HEK293 (cell line): Measurements from ENCODE around the gene ZNF48.

ENCODE experiments used
- CTCF ChIA-PET: fragments of 350-600 bp; formaldehyde crosslinking; extraction: SDS; loops from one replicate; lab custom pipeline; 2021; ENCODE audit warnings: antibody characterized with exemption; lab: Yijun Ruan, JAX
- POLR2A ChIA-PET: fragments of 300-600 bp; formaldehyde crosslinking; extraction: SDS; loops from one replicate; lab custom pipeline; 2020; ENCODE audit warnings: antibody characterized with exemption, inconsistent platforms; lab: Yijun Ruan, JAX
- H3K27ac ChIP-seq: fragments of 200-500 bp; sonication (Bioruptor generic); 2 replicates; pipeline ENCODE4 v1.5.1; 2014; ENCODE audit warnings: low read depth, low read length, control low read depth, inconsistent platforms; ENCODE audit errors: extremely low read depth
- H3K36me3 ChIP-seq, 2 experiments: fragments of 200-500 bp in 1 of 2; sonication (Bioruptor generic) in 1 of 2; 1 replicate in 1 of 2; 2 replicates in 1 of 2; pipeline ENCODE4 v1.5.1; 2014 to 2017; ENCODE audit warnings: inconsistent platforms in 2 of 2, low read length in 2 of 2; ENCODE audit not compliant: control insufficient read depth in 2 of 2, insufficient read depth in 1 of 2
- H3K4me1 ChIP-seq: fragments of 200-500 bp; sonication (Bioruptor generic); 2 replicates; pipeline ENCODE4 v1.5.1; 2014; ENCODE audit warnings: mild to moderate bottlenecking, low read length, inconsistent platforms; ENCODE audit not compliant: control insufficient read depth, insufficient read depth
- H3K4me3 ChIP-seq: 2 replicates; pipeline ENCODE4 v1.5.1; 2011; ENCODE audit warnings: low read depth, mild to moderate bottlenecking, control low read depth, low read length, moderate library complexity
- H3K9me3 ChIP-seq: fragments of 200-500 bp; sonication (Bioruptor generic); 2 replicates; pipeline ENCODE4 v1.5.1; 2014; ENCODE audit warnings: low read depth, low read length, inconsistent platforms; ENCODE audit not compliant: control insufficient read depth, insufficient read depth
- EGR2 ChIP-seq: fragments of 450-650 bp; formaldehyde crosslinking; IDR thresholded peaks from 2 replicates; pipeline ENCODE4 v1.5.1; 2016; ENCODE audit warnings: low read depth, missing biosample characterization, missing genetic modification characterization
- HOXD13 ChIP-seq: sonication (generic); formaldehyde crosslinking; IDR thresholded peaks from 2 replicates; pipeline ENCODE4 v1.8.0; 2022; ENCODE audit warnings: missing genetic modification reagents, borderline replicate concordance
- MYNN ChIP-seq: fragments of 450-650 bp; formaldehyde crosslinking; IDR thresholded peaks from 2 replicates; pipeline ENCODE4 v1.5.1; 2016; ENCODE audit warnings: missing biosample characterization, missing genetic modification characterization, borderline replicate concordance
- OVOL3 ChIP-seq: fragments of 450-650 bp; formaldehyde crosslinking; IDR thresholded peaks from 2 replicates; pipeline ENCODE4 v1.5.1; 2016; ENCODE audit warnings: missing biosample characterization, missing genetic modification characterization
- TRIM28 ChIP-seq: IDR thresholded peaks from 2 replicates; pipeline ENCODE4 v1.6.1; 2011; ENCODE audit warnings: low read length, control low read depth, borderline replicate concordance
- ZBTB20 ChIP-seq: fragments of 450-650 bp; formaldehyde crosslinking; IDR thresholded peaks from 2 replicates; pipeline ENCODE4 v1.5.1; 2016; ENCODE audit warnings: missing biosample characterization, missing genetic modification characterization
- ZFP37 ChIP-seq: fragments of 450-650 bp; formaldehyde crosslinking; IDR thresholded peaks from 2 replicates; pipeline ENCODE4 v1.5.1; 2016; ENCODE audit warnings: missing biosample characterization, missing genetic modification characterization
- ZNF175 ChIP-seq: fragments of 450-650 bp; formaldehyde crosslinking; IDR thresholded peaks from 2 replicates; pipeline ENCODE4 v1.5.1; 2016; ENCODE audit warnings: missing biosample characterization, missing genetic modification characterization
- ZNF302 ChIP-seq: fragments of 450-650 bp; formaldehyde crosslinking; IDR thresholded peaks from 2 replicates; pipeline ENCODE4 v1.5.1; 2016; ENCODE audit warnings: missing biosample characterization, missing genetic modification characterization, low read depth
- ZNF600 ChIP-seq: fragments of 450-650 bp; formaldehyde crosslinking; IDR thresholded peaks from 2 replicates; pipeline ENCODE4 v1.5.1; 2016; ENCODE audit warnings: missing biosample characterization, missing genetic modification characterization
- ZNF777 ChIP-seq: fragments of 450-650 bp; formaldehyde crosslinking; IDR thresholded peaks from 2 replicates; pipeline ENCODE4 v1.5.1; 2017; ENCODE audit warnings: missing biosample characterization, missing genetic modification characterization, borderline replicate concordance
- TF ChIP-seq, protein P1 (sequence below): fragments of 450-650 bp; formaldehyde crosslinking; IDR thresholded peaks from 2 replicates; pipeline ENCODE4 v1.5.1; 2016; ENCODE audit warnings: missing biosample characterization, missing genetic modification characterization
- TF ChIP-seq, protein P2 (sequence below): fragments of 450-650 bp; formaldehyde crosslinking; conservative IDR thresholded peaks from 2 replicates; pipeline ENCODE4 v1.5.1; 2016; ENCODE audit warnings: low read depth, missing biosample characterization, missing genetic modification characterization
- TF ChIP-seq, protein P3 (sequence below): fragments of 450-650 bp; formaldehyde crosslinking; IDR thresholded peaks from 2 replicates; pipeline ENCODE4 v1.5.1; 2017; ENCODE audit warnings: missing biosample characterization, missing genetic modification characterization
- TF ChIP-seq, protein P4 (sequence below): fragments of 450-650 bp; formaldehyde crosslinking; IDR thresholded peaks from 2 replicates; pipeline ENCODE4 v1.5.1; 2016; ENCODE audit warnings: missing biosample characterization, missing genetic modification characterization, low read depth
- TF ChIP-seq, protein P5 (sequence below): fragments of 450-650 bp; formaldehyde crosslinking; IDR thresholded peaks from 2 replicates; pipeline ENCODE4 v1.5.1; 2016; ENCODE audit warnings: missing biosample characterization, missing genetic modification characterization
- TF ChIP-seq, protein P6 (sequence below): fragments of 450-650 bp; formaldehyde crosslinking; IDR thresholded peaks from 2 replicates; pipeline ENCODE4 v1.5.0; 2017; ENCODE audit warnings: missing biosample characterization, missing genetic modification characterization, borderline replicate concordance
- TF ChIP-seq, protein P7 (sequence below): fragments of 450-650 bp; formaldehyde crosslinking; IDR thresholded peaks from 2 replicates; pipeline ENCODE4 v1.5.1; 2016; ENCODE audit warnings: missing biosample characterization, missing genetic modification characterization

ZNF48 gene

DNA sequence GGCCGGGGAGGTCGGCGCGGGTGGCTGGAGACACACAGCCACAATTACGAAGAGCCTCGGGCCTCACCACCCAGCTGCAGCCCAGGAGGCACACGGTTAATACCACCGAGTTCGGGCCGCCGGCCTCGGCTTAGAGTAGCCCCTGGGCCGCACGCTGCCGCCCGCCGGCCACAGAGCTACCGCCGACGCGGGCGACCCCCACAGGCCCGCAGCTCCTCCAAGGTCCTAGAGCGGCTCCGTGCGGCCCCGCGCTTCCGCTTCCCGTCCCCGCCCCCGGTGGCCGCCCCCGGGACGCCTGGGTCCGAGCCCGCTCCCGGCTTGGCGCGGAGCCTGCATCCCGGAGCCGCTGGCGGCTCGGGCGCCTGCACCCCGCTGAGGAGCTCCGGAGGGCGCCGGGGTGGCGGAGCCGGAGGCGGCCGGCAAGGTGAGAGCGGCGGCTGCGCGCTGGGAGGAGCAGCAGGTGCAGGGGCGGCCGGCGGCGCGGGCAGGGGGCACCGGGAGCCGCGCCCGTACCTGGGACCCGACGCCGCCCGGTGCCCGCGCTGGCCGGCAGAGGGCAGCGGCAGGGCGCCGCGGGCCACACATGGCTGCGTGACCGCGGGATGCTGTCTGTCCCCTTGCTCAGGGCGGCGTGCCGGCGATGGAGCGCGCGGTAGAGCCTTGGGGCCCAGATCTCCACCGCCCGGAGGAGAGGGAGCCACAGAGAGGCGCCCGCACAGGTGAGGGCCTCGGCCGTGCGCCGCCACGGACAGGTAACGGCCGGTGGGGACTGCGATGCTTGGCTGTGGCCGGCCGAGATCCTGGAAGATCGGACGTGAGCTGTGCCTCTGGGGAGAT lies at the start of gene ZNF48:
Gene ZNF48 (plus strand): TSS at position 266 of the 837 bp plus-strand sequence. CDS start 375 bp downstream, at position 641.
- POLR2A ChIA-PET, result interaction anchor here (0.9 to 3.2 kb wide), 16 partner anchors 9 to 330 kb away, joined by 3 to 44 read pairs (median 5); partner anchors contain the start of genes ALDOA, CD2BP2, DCTPP1 and SEPTIN1
- Histone ChIP-seq H3K27ac (peak within 1 kb of the TSS; percentile 84), H3K36me3 (peaks cover 0 to 27% of the 10 kb centered on the region in 2 experiments; a peak in 2 of 3 replicates), H3K4me1 (peaks cover 16% of the 10 kb centered on the region), H3K4me3 (peak within 1 kb of the TSS; percentile 71), H3K9me3 (no peaks in the 10 kb centered on the region)
- CTCF ChIA-PET, result interaction anchor here (0.5 to 3.3 kb wide), 13 partner anchors 12 to 271 kb away, joined by 3 to 27 read pairs (median 5); partner anchors contain the start of genes DCTPP1, TBC1D10B, ZNF688 and ZNF771
- TF ChIP-seq, protein P1, sequence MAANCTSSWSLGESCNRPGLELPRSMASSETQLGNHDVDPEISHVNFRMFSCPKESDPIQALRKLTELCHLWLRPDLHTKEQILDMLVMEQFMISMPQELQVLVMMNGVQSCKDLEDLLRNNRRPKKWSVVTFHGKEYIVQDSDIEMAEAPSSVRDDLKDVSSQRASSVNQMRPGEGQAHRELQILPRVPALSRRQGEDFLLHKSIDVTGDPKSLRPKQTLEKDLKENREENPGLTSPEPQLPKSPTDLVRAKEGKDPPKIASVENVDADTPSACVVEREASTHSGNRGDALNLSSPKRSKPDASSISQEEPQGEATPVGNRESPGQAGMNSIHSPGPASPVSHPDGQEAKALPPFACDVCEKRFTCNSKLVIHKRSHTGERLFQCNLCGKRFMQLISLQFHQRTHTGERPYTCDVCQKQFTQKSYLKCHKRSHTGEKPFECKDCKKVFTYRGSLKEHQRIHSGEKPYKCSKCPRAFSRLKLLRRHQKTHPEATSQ (tag by site-specific recombination), result peak; percentile 80
- TF ChIP-seq, protein P2, sequence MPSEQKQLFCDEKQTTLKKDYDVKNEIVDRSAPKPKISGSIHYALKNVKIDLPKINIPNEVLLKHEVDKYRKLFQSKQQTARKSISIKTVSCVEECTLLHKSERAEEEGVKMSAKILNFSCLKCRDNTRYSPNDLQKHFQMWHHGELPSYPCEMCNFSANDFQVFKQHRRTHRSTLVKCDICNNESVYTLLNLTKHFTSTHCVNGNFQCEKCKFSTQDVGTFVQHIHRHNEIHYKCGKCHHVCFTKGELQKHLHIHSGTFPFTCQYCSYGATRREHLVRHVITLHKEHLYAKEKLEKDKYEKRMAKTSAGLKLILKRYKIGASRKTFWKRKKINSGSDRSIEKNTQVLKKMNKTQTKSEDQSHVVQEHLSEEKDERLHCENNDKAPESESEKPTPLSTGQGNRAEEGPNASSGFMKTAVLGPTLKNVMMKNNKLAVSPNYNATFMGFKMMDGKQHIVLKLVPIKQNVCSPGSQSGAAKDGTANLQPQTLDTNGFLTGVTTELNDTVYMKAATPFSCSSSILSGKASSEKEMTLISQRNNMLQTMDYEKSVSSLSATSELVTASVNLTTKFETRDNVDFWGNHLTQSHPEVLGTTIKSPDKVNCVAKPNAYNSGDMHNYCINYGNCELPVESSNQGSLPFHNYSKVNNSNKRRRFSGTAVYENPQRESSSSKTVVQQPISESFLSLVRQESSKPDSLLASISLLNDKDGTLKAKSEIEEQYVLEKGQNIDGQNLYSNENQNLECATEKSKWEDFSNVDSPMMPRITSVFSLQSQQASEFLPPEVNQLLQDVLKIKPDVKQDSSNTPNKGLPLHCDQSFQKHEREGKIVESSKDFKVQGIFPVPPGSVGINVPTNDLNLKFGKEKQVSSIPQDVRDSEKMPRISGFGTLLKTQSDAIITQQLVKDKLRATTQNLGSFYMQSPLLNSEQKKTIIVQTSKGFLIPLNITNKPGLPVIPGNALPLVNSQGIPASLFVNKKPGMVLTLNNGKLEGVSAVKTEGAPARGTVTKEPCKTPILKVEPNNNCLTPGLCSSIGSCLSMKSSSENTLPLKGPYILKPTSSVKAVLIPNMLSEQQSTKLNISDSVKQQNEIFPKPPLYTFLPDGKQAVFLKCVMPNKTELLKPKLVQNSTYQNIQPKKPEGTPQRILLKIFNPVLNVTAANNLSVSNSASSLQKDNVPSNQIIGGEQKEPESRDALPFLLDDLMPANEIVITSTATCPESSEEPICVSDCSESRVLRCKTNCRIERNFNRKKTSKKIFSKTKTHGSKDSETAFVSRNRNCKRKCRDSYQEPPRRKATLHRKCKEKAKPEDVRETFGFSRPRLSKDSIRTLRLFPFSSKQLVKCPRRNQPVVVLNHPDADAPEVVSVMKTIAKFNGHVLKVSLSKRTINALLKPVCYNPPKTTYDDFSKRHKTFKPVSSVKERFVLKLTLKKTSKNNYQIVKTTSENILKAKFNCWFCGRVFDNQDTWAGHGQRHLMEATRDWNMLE (tag by site-specific recombination), result peak; percentile 44; the same call in 1 of the 2 replicates
- TF ChIP-seq ZNF600 (peak; percentile 79), TRIM28 (no peak), ZNF175 (tag by site-specific recombination) (no peak), ZNF777 (tag by site-specific recombination) (peak; percentile 67; the same call in 1 of the 2 replicates), OVOL3 (tag by site-specific recombination) (peak; percentile 42; the same call in 1 of the 2 replicates), HOXD13 (CRISPR knock-in tag) (peak; percentile 9; the same call in 1 of the 2 replicates), ZNF302 (tag by site-specific recombination) (no peak), ZFP37 (tag by site-specific recombination) (no peak), MYNN (tag by site-specific recombination) (no peak), EGR2 (tag by site-specific recombination) (peak; percentile 77), ZBTB20 (tag by site-specific recombination) (peak; percentile 70; the same call in 1 of the 2 replicates)
- TF ChIP-seq, protein P3, sequence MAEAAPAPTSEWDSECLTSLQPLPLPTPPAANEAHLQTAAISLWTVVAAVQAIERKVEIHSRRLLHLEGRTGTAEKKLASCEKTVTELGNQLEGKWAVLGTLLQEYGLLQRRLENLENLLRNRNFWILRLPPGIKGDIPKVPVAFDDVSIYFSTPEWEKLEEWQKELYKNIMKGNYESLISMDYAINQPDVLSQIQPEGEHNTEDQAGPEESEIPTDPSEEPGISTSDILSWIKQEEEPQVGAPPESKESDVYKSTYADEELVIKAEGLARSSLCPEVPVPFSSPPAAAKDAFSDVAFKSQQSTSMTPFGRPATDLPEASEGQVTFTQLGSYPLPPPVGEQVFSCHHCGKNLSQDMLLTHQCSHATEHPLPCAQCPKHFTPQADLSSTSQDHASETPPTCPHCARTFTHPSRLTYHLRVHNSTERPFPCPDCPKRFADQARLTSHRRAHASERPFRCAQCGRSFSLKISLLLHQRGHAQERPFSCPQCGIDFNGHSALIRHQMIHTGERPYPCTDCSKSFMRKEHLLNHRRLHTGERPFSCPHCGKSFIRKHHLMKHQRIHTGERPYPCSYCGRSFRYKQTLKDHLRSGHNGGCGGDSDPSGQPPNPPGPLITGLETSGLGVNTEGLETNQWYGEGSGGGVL (tag by site-specific recombination), result peak; percentile 58
- TF ChIP-seq, protein P4, sequence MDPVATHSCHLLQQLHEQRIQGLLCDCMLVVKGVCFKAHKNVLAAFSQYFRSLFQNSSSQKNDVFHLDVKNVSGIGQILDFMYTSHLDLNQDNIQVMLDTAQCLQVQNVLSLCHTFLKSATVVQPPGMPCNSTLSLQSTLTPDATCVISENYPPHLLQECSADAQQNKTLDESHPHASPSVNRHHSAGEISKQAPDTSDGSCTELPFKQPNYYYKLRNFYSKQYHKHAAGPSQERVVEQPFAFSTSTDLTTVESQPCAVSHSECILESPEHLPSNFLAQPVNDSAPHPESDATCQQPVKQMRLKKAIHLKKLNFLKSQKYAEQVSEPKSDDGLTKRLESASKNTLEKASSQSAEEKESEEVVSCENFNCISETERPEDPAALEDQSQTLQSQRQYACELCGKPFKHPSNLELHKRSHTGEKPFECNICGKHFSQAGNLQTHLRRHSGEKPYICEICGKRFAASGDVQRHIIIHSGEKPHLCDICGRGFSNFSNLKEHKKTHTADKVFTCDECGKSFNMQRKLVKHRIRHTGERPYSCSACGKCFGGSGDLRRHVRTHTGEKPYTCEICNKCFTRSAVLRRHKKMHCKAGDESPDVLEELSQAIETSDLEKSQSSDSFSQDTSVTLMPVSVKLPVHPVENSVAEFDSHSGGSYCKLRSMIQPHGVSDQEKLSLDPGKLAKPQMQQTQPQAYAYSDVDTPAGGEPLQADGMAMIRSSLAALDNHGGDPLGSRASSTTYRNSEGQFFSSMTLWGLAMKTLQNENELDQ (tag by site-specific recombination), result no peak
- TF ChIP-seq, protein P5, sequence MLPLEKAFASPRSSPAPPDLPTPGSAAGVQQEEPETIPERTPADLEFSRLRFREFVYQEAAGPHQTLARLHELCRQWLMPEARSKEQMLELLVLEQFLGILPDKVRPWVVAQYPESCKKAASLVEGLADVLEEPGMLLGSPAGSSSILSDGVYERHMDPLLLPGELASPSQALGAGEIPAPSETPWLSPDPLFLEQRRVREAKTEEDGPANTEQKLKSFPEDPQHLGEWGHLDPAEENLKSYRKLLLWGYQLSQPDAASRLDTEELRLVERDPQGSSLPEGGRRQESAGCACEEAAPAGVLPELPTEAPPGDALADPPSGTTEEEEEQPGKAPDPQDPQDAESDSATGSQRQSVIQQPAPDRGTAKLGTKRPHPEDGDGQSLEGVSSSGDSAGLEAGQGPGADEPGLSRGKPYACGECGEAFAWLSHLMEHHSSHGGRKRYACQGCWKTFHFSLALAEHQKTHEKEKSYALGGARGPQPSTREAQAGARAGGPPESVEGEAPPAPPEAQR, result peak; percentile 43
- TF ChIP-seq, protein P6, sequence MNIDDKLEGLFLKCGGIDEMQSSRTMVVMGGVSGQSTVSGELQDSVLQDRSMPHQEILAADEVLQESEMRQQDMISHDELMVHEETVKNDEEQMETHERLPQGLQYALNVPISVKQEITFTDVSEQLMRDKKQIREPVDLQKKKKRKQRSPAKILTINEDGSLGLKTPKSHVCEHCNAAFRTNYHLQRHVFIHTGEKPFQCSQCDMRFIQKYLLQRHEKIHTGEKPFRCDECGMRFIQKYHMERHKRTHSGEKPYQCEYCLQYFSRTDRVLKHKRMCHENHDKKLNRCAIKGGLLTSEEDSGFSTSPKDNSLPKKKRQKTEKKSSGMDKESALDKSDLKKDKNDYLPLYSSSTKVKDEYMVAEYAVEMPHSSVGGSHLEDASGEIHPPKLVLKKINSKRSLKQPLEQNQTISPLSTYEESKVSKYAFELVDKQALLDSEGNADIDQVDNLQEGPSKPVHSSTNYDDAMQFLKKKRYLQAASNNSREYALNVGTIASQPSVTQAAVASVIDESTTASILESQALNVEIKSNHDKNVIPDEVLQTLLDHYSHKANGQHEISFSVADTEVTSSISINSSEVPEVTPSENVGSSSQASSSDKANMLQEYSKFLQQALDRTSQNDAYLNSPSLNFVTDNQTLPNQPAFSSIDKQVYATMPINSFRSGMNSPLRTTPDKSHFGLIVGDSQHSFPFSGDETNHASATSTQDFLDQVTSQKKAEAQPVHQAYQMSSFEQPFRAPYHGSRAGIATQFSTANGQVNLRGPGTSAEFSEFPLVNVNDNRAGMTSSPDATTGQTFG (tag by site-specific recombination), result no peak
- TF ChIP-seq, protein P7, sequence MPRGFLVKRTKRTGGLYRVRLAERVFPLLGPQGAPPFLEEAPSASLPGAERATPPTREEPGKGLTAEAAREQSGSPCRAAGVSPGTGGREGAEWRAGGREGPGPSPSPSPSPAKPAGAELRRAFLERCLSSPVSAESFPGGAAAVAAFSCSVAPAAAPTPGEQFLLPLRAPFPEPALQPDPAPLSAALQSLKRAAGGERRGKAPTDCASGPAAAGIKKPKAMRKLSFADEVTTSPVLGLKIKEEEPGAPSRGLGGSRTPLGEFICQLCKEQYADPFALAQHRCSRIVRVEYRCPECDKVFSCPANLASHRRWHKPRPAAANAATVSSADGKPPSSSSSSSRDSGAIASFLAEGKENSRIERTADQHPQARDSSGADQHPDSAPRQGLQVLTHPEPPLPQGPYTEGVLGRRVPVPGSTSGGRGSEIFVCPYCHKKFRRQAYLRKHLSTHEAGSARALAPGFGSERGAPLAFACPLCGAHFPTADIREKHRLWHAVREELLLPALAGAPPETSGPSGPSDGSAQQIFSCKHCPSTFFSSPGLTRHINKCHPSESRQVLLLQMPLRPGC (tag by site-specific recombination), result peak; percentile 37; the same call in 1 of the 2 replicates
